Skeletal muscle satellite cell (primary cell): ENCODE measurements around the gene CTNNA2. TPM values are rescaled to one million over a fixed set of nuclear protein-coding genes. Genes with fewer than 3 reads are reported as not detected.

Experiments
- H3K27me3 ChIP-seq: 2 replicates; pipeline ENCODE4 v1.7.0; 2013; ENCODE audit warnings: low read length; ENCODE audit not compliant: control insufficient read depth, insufficient read depth
- H3K36me3 ChIP-seq: 2 replicates; pipeline ENCODE4 v1.7.0; 2013; ENCODE audit warnings: mild to moderate bottlenecking, control low read depth, low read length; ENCODE audit not compliant: insufficient read depth
- H3K4me1 ChIP-seq: 2 replicates; pipeline ENCODE4 v1.7.0; 2013; ENCODE audit warnings: low read length; ENCODE audit not compliant: control insufficient read depth, insufficient read depth
- H3K4me2 ChIP-seq: 2 replicates; pipeline ENCODE4 v1.7.0; 2013; ENCODE audit warnings: mild to moderate bottlenecking, low read length
- H3K4me3 ChIP-seq: 2 replicates; pipeline ENCODE4 v1.7.0; 2013; ENCODE audit warnings: low read length
- H3K9ac ChIP-seq: 2 replicates; pipeline ENCODE4 v1.7.0; 2013; ENCODE audit warnings: mild to moderate bottlenecking, low read depth, low read length, moderate library complexity
- H3K9me3 ChIP-seq: replicated peaks from 2 replicates; pipeline ENCODE4 v1.7.0; 2013; ENCODE audit warnings: mild to moderate bottlenecking, control low read depth, low read length
- small RNA-seq: library from RNA; depleted of rRNA; stranded (forward); fragments of <200 nt; gene quantifications from one replicate; pipeline ENCODE3, GENCODE V24; 2012

CTNNA2 gene

DNA sequence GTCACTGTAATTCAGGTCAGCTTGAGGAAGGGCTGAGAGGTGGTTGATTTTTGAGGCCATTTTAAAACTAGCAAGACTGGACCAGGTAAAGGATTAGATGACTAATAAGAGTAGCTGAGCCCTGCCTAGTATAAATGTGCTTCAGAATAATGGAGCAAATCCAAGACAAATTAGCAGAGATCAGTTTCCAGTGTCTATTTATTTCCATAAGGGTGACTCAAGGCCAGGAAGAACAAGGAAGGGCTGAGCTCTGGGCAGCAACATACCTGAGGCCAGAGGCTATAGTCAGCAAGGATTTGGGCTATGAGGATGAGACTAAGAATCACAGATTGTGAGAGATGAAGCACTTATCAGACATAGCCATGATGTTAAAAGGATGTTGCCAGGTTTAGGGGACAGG, 1130.7 kb downstream of the CTNNA2 start:
- Histone ChIP-seq H3K4me1 (no peaks in the 10 kb centered on the region), H3K4me2 (no peak overlapping the region), H3K4me3 (no peak overlapping the region), H3K9me3 (peaks cover 9% of the 10 kb centered on the region), H3K27me3 (no peaks in the 10 kb centered on the region), H3K36me3 (no peaks in the 10 kb centered on the region), H3K9ac (no peak overlapping the region)

DNA sequence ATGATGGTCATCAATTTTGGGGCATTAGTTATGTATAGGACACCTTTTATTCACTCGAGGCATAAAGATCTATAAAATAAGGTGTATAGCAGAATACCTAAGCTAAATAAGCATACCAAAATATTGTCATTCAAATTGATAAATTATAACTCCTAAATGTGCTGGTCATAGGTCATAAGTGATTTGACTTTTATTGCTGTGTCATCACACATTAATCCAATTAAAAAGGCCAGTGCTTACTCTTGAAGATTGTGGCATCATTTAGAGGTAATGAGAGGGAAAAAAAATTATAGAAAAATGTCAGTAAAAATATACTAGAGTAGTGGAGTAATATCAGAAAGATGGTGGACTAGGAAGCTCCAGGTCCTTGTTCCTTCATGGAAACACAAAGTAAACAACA, 1138.6 kb downstream of the CTNNA2 start:
- Histone ChIP-seq H3K9me3 (peaks cover 6% of the 10 kb centered on the region), H3K9ac (no peak overlapping the region), H3K4me1 (no peaks in the 10 kb centered on the region), H3K4me3 (no peak overlapping the region), H3K27me3 (no peaks in the 10 kb centered on the region), H3K36me3 (no peaks in the 10 kb centered on the region), H3K4me2 (no peak overlapping the region)

- Histone ChIP-seq H3K9me3 (peaks cover 9% of the 10 kb centered on the region), H3K27me3 (no peaks in the 10 kb centered on the region), H3K9ac (no peak overlapping the region), H3K4me1 (no peaks in the 10 kb centered on the region), H3K4me3 (no peak overlapping the region), H3K36me3 (no peaks in the 10 kb centered on the region), H3K4me2 (no peak overlapping the region)
Measured at GRCh38 chr2:80655265-80655664, 1142.4 kb downstream of the CTNNA2 start.

DNA sequence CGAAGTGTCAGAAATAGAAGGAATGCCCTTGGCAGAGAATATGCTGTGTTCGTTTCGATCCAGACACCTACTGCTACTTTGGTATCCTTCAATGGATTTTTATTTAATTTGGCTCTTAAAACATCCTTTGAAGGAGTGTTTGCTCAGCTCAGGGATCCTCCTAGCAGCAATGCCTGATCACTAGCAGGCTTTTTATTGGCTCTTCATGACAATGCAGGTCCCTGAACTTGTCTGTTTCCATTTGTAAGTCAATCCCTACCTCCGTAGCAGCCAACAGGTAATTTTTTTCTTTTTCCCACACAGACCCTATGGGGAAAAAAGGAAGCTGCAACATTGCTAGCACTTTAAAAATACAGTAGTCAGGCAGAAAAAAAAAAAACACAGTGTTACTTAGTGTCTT, 1157.9 kb downstream of the CTNNA2 start:
- H3K4me3 ChIP-seq = no peak overlapping the region
- no peaks in the 10 kb centered on the region for H3K36me3 ChIP-seq
- H3K4me2 ChIP-seq = no peak overlapping the region
- no peaks in the 10 kb centered on the region for H3K4me1 ChIP-seq
- H3K27me3 ChIP-seq = no peaks in the 10 kb centered on the region
- H3K9ac ChIP-seq = no peak overlapping the region
- H3K9me3 ChIP-seq = no peaks in the 10 kb centered on the region

DNA sequence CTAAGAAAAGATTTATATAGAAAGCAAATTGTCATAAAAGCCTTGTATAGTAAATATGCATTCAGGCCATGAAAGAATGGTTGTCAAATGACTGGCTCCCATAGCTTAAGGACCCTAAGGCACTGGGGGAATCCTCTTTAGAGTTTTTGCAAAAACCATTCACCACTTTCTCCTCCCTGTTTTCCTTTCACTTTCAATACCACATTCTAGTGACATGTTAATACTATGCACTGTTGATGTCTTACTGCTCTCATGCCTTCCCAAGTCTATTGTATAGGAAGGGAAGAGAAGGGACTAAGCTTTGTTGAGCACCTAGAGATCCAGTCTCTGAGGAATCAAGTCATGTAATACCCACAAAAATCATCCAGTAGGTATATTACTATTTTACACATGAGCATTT, 1174.7 kb downstream of the CTNNA2 start:
- no peaks in the 10 kb centered on the region for H3K36me3 ChIP-seq
- no peak overlapping the region for H3K9ac ChIP-seq
- H3K9me3 ChIP-seq = peaks cover 4% of the 10 kb centered on the region
- no peak overlapping the region for H3K4me3 ChIP-seq
- no peak overlapping the region for H3K4me2 ChIP-seq
- H3K27me3 ChIP-seq = no peaks in the 10 kb centered on the region
- H3K4me1 ChIP-seq = no peaks in the 10 kb centered on the region

DNA sequence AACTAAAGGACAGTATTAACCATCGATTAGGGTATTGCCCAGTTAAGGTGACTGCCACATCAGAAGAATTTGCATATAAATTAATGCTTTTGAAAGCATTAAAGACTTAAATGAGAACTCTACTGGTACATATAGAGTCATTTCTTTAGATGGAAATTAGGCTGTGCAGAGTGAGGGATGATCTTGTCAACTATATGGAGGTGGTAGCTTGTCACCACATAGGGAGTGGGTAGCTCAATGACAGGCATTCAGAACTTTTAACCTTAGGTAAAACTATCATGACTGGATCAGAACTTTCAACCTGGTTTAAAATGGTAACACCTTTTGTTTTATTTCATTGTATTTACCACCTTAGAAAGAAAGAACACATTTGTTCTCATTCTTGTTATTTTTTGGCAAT, 1176.3 kb downstream of the CTNNA2 start:
- Histone ChIP-seq H3K36me3 (no peaks in the 10 kb centered on the region), H3K4me2 (no peak overlapping the region), H3K9me3 (peaks cover 4% of the 10 kb centered on the region), H3K27me3 (no peaks in the 10 kb centered on the region), H3K9ac (no peak overlapping the region), H3K4me1 (no peaks in the 10 kb centered on the region), H3K4me3 (no peak overlapping the region)

Small RNA genes within 50 kb of the gene (small RNA-seq; reads per million reads assigned to genes)
- not detected for gene MIR4264
- gene MIR8080 = not detected
- not detected for gene RNU6-561P
